CD4-positive, CD25-positive, alpha-beta regulatory T cell (primary cell): Measurements from ENCODE around the gene BABAM2. TPM values are rescaled to one million over a fixed set of nuclear protein-coding genes. Genes with fewer than 3 reads are reported as not detected.
A peak's percentile ranks its signal among the peaks of the same experiment; 100 is the strongest.

Source experiments
- ATAC-seq, 2 donors: fragments of 150-1000 bp; cut with Tn5 transposase; one replicate each; pipeline ENCODE4 v1.10.0; 2021; ENCODE audit warnings: low read depth in 2 of 2, moderate number of reproducible peaks in 2 of 2, moderate library complexity in 1 of 2
- DNase-seq, 3 donors: peaks; one replicate each; pipeline versions ENCODE4 v3.0.0 to v3.0.0-alpha.2; 2012 to 2022; ENCODE audit warnings: mixed read lengths in 1 of 3
- H3K27ac ChIP-seq: one replicate; pipeline ENCODE4 v1.7.0; 2013; ENCODE audit warnings: mild to moderate bottlenecking, low read length; ENCODE audit not compliant: insufficient read depth, poor library complexity, severe bottlenecking
- H3K27me3 ChIP-seq: one replicate; pipeline ENCODE4 v1.7.0; 2013; ENCODE audit warnings: low read length; ENCODE audit not compliant: control insufficient read depth, insufficient read depth
- H3K36me3 ChIP-seq: one replicate; pipeline ENCODE4 v1.7.0; 2013; ENCODE audit warnings: mild to moderate bottlenecking, low read length, moderate library complexity; ENCODE audit not compliant: control insufficient read depth, insufficient read depth
- H3K4me1 ChIP-seq: 2 replicates; pipeline ENCODE4 v1.7.0; 2013; ENCODE audit warnings: mild to moderate bottlenecking, low read length; ENCODE audit not compliant: insufficient read depth, control insufficient read depth, poor library complexity, severe bottlenecking
- H3K4me3 ChIP-seq: one replicate; pipeline ENCODE4 v1.7.0; 2013; ENCODE audit warnings: low read depth, mild to moderate bottlenecking, low read length, moderate library complexity
- H3K9me3 ChIP-seq, 2 experiments: 1 replicate in 1 of 2; 2 replicates in 1 of 2; pipeline ENCODE4 v1.7.0; 2013; ENCODE audit warnings: low read length in 2 of 2, mild to moderate bottlenecking in 1 of 2, moderate library complexity in 1 of 2; ENCODE audit not compliant: control insufficient read depth in 2 of 2
- H3K27ac Mint-ChIP-seq, 3 donors: one replicate each; pipeline ENCODE4 v1.8.0; 2020 to 2022; ENCODE audit warnings: mild to moderate bottlenecking in 3 of 3, mixed read lengths in 3 of 3, moderate library complexity in 2 of 3
- H3K27me3 Mint-ChIP-seq: one replicate; pipeline ENCODE4 v1.8.0; 2022; ENCODE audit warnings: mild to moderate bottlenecking, mixed read lengths
- H3K36me3 Mint-ChIP-seq: one replicate; pipeline ENCODE4 v1.8.0; 2020; ENCODE audit warnings: mixed read lengths
- H3K4me1 Mint-ChIP-seq, 4 donors: one replicate each; pipeline ENCODE4 v1.8.0; 2020 to 2022; ENCODE audit warnings: mixed read lengths in 4 of 4, mild to moderate bottlenecking in 1 of 4
- H3K4me3 Mint-ChIP-seq, 4 donors: one replicate each; pipeline ENCODE4 v1.8.0; 2020 to 2022; ENCODE audit warnings: mild to moderate bottlenecking in 4 of 4, mixed read lengths in 4 of 4, moderate library complexity in 3 of 4
- H3K9me3 Mint-ChIP-seq, 7 donors: one replicate each; pipeline ENCODE4 v1.8.0; 2020 to 2022; ENCODE audit warnings: mixed read lengths in 7 of 7, mild to moderate bottlenecking in 3 of 7, moderate library complexity in 2 of 7
- polyA plus RNA-seq, 4 donors: library from polyadenylated mRNA; unstranded; fragments of 300-500 nt; fragmentation: Illumina TruSeq; gene quantifications; one replicate each; pipeline ENCODE4 v1.2.3, GENCODE V29; 2021
- total RNA-seq: library from RNA; stranded (reverse); gene quantifications from one replicate; pipeline ENCODE4 v1.2.3, GENCODE V29; 2022

BABAM2 gene
- total and polyA plus RNA-seq, 5 donors from 2014 or later = 42.9 to 70.0 (median 58.5) TPM

DNA sequence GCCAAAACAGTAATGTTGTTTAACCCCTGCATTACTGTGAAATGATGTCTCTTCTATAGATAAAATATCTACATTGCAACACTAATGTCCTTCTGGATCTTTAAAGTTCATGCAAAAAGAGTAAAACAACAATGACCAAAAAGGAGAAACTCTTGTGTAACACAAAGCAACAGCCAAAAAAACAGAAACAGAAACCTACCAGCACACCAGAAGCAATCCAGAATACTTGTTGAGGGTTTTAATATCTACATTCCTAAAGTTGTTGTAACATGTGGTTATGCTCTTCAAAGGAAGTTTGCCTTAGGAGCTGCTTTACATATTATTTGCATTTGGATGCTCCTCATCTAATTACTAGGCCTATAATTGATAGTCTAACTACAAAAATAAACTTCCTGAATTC lies 157.2 kb downstream of the BABAM2 start:
- Histone ChIP-seq H3K27me3 (no peaks in the 10 kb centered on the region), H3K4me1 (no peaks in the 10 kb centered on the region), H3K4me3 (no peak overlapping the region), H3K36me3 (peaks cover 2% of the 10 kb centered on the region), H3K27ac (no peak overlapping the region), H3K9me3 (no peaks in the 10 kb centered on the region)
- H3K27me3 Mint-ChIP-seq = no peaks in the 10 kb centered on the region
- ATAC-seq = no peak
- no peaks in the 10 kb centered on the region for H3K9me3 Mint-ChIP-seq
- peaks cover 35% of the 10 kb centered on the region for H3K36me3 Mint-ChIP-seq
- no peak overlapping the region for H3K27ac Mint-ChIP-seq
- no peak for DNase-seq
- H3K4me3 Mint-ChIP-seq = no peak overlapping the region
- peaks cover 0 to 11% (median 4%) of the 10 kb centered on the region in 4 donors for H3K4me1 Mint-ChIP-seq

- H3K27ac Mint-ChIP-seq = no peak overlapping the region
- DNase-seq = no peak
- no peaks in the 10 kb centered on the region for H3K27me3 Mint-ChIP-seq
- H3K9me3 Mint-ChIP-seq = no peaks in the 10 kb centered on the region
- Histone ChIP-seq H3K27ac (no peak overlapping the region), H3K9me3 (no peaks in the 10 kb centered on the region), H3K27me3 (no peaks in the 10 kb centered on the region), H3K36me3 (peaks cover 2% of the 10 kb centered on the region), H3K4me3 (no peak overlapping the region), H3K4me1 (no peaks in the 10 kb centered on the region)
- no peak for ATAC-seq
- no peak overlapping the region for H3K4me3 Mint-ChIP-seq
- peaks cover 0 to 11% (median 4%) of the 10 kb centered on the region in 4 donors for H3K4me1 Mint-ChIP-seq
- peaks cover 35% of the 10 kb centered on the region for H3K36me3 Mint-ChIP-seq
Observed at GRCh38 chr2:28048341-28048740, 157.8 kb downstream of the BABAM2 start.

- H3K4me1 Mint-ChIP-seq = peaks cover 0 to 12% (median 7%) of the 10 kb centered on the region in 4 donors
- peaks cover 2% of the 10 kb centered on the region for H3K36me3 ChIP-seq
- H3K4me3 Mint-ChIP-seq = no peak overlapping the region
- no peaks in the 10 kb centered on the region for H3K9me3 Mint-ChIP-seq
- peak overlapping the region in 1 of 3 donors; percentile 37 for H3K27ac Mint-ChIP-seq
- H3K9me3 ChIP-seq = no peaks in the 10 kb centered on the region
- ATAC-seq = no peak
- no peak overlapping the region for H3K4me3 ChIP-seq
- no peaks in the 10 kb centered on the region for H3K4me1 ChIP-seq
- H3K36me3 Mint-ChIP-seq = peaks cover 32% of the 10 kb centered on the region
- H3K27ac ChIP-seq = no peak overlapping the region
- DNase-seq = no peak
- H3K27me3 Mint-ChIP-seq = no peaks in the 10 kb centered on the region
- no peaks in the 10 kb centered on the region for H3K27me3 ChIP-seq
Observed at GRCh38 chr2:28049416-28049815, 158.9 kb downstream of the BABAM2 start.

GRCh38 chr2:28049899-28050298 lies 159.4 kb downstream of the BABAM2 start:
- H3K4me3 ChIP-seq = no peak overlapping the region
- Mint-ChIP-seq H3K27ac (no peak overlapping the region), H3K27me3 (no peaks in the 10 kb centered on the region), H3K4me3 (no peak overlapping the region), H3K36me3 (peaks cover 36% of the 10 kb centered on the region), H3K4me1 (peaks cover 0 to 11% (median 8%) of the 10 kb centered on the region in 4 donors), H3K9me3 (no peaks in the 10 kb centered on the region)
- no peaks in the 10 kb centered on the region for H3K9me3 ChIP-seq
- H3K27ac ChIP-seq = no peak overlapping the region
- H3K4me1 ChIP-seq = no peaks in the 10 kb centered on the region
- H3K27me3 ChIP-seq = no peaks in the 10 kb centered on the region
- H3K36me3 ChIP-seq = peaks cover 2% of the 10 kb centered on the region
- no peak for ATAC-seq
- no peak for DNase-seq

GRCh38 chr2:28052691-28053090 lies 162.2 kb downstream of the BABAM2 start:
- Mint-ChIP-seq H3K27ac (peak overlapping the region in 2 of 3 donors; percentile 18 to 29), H3K4me3 (no peak overlapping the region)
- ATAC-seq = no peak

DNA sequence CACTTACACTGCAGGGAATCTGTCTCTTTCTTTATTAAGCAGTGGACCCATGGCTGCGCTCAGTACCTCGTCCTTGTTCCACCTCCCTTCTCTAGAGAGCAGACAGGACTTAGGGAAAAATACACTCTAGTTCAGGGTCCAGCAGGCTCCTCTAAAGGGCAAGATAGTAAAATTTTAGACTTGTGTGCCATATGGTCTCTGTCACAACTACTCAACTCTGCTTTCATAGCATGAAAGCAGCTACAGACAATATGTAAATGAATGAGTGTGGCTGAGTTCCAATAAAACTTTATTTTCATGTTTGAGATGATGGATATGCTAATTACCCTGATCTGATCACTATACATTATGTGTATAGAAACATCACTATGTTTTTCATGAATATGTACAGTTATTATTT lies 163.1 kb downstream of the BABAM2 start:
- Mint-ChIP-seq H3K9me3 (peaks cover 0 to 3% (median 0%) of the 10 kb centered on the region in 7 donors), H3K4me3 (no peak overlapping the region), H3K27me3 (no peaks in the 10 kb centered on the region), H3K4me1 (peaks cover 5 to 12% (median 7%) of the 10 kb centered on the region in 4 donors), H3K36me3 (peaks cover 25% of the 10 kb centered on the region), H3K27ac (no peak overlapping the region)
- no peak overlapping the region for H3K27ac ChIP-seq
- H3K27me3 ChIP-seq = no peaks in the 10 kb centered on the region
- no peaks in the 10 kb centered on the region for H3K4me1 ChIP-seq
- no peaks in the 10 kb centered on the region for H3K9me3 ChIP-seq
- H3K4me3 ChIP-seq = no peak overlapping the region
- ATAC-seq (no peak), DNase-seq (no peak)
- H3K36me3 ChIP-seq = peaks cover 2% of the 10 kb centered on the region

More at GRCh38 chr2:28052691-28053090, 162.2 kb downstream of the BABAM2 start:
- DNase-seq = no peak
- peaks cover 2% of the 10 kb centered on the region for H3K36me3 ChIP-seq
- no peak overlapping the region for H3K4me3 ChIP-seq
- no peaks in the 10 kb centered on the region for H3K9me3 ChIP-seq
- no peak overlapping the region for H3K27ac ChIP-seq
- H3K36me3 Mint-ChIP-seq = peaks cover 35% of the 10 kb centered on the region
- H3K9me3 Mint-ChIP-seq = peaks cover 0 to 3% (median 0%) of the 10 kb centered on the region in 7 donors
- H3K4me1 ChIP-seq = no peaks in the 10 kb centered on the region
- H3K27me3 ChIP-seq = no peaks in the 10 kb centered on the region
- H3K27me3 Mint-ChIP-seq = no peaks in the 10 kb centered on the region
- H3K4me1 Mint-ChIP-seq = peaks cover 5 to 12% (median 8%) of the 10 kb centered on the region in 4 donors

DNA sequence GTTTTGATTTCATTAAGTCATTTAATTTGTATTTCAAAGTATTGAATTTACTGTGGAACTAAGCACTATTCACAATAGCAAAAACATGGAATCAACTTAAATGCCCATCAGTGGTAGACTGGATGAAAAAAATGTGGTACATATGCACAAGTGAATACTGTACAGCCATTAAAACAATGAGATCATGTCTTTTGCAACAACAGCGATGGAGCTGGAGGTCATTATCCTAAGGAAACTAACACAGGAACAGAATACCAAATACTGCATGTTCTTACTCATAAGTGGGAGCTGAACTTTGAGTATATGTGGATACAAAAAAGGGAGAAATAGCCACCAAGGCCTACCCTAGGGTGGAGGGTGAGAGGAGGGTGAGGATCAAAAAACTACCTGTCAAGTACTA lies 164.4 kb downstream of the BABAM2 start:
- H3K27ac Mint-ChIP-seq = no peak overlapping the region
- peaks cover 18% of the 10 kb centered on the region for H3K36me3 Mint-ChIP-seq
- H3K4me3 ChIP-seq = no peak overlapping the region
- H3K9me3 ChIP-seq = no peaks in the 10 kb centered on the region
- H3K9me3 Mint-ChIP-seq = peaks cover 0 to 3% (median 0%) of the 10 kb centered on the region in 7 donors
- no peak overlapping the region for H3K4me3 Mint-ChIP-seq
- no peaks in the 10 kb centered on the region for H3K27me3 Mint-ChIP-seq
- DNase-seq (no peak), ATAC-seq (no peak)
- peaks cover 5 to 12% (median 7%) of the 10 kb centered on the region in 4 donors for H3K4me1 Mint-ChIP-seq
- no peaks in the 10 kb centered on the region for H3K27me3 ChIP-seq
- peaks cover 2% of the 10 kb centered on the region for H3K36me3 ChIP-seq
- H3K4me1 ChIP-seq = no peaks in the 10 kb centered on the region
- H3K27ac ChIP-seq = no peak overlapping the region

DNA sequence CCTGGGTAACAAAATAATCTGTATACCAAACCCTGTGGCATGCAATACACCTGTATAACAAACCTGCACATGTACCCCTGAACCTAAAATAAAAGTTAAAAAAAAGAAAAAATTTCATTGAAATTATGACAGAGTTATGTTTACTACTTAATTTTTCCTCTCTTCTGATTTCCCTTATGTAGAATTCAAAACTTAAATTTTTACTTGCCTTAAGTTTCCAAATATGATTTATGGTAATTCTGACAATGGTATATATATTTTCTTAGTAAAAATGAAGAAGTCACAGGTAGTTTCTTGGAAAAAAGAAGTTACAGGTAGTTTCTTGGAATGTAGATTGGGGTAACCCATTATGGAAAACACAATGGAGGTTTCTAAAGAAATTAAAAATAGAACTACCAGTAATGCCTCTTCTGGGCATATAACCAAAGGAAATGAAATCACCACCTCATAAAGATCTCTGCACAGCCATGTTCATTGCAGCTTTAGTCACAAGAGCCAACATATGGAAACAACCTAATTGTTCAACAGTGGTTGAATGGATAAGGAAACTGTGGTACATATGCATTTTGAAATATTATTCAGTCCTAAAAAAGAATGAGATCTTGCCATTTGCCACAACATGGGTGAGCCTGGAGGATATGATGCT lies 164.9 kb downstream of the BABAM2 start:
- H3K4me1 ChIP-seq = no peaks in the 10 kb centered on the region
- no peaks in the 10 kb centered on the region for H3K27me3 Mint-ChIP-seq
- DNase-seq (peak in 1 of 3 donors; percentile 71), ATAC-seq (peak; percentile 56 to 62)
- no peak overlapping the region for H3K27ac Mint-ChIP-seq
- peaks cover 0 to 3% (median 0%) of the 10 kb centered on the region in 7 donors for H3K9me3 Mint-ChIP-seq
- H3K36me3 ChIP-seq = peaks cover 2% of the 10 kb centered on the region
- peaks cover 5 to 12% (median 7%) of the 10 kb centered on the region in 4 donors for H3K4me1 Mint-ChIP-seq
- no peaks in the 10 kb centered on the region for H3K27me3 ChIP-seq
- no peaks in the 10 kb centered on the region for H3K9me3 ChIP-seq
- H3K27ac ChIP-seq = no peak overlapping the region
- H3K4me3 ChIP-seq = no peak overlapping the region
- H3K4me3 Mint-ChIP-seq = no peak overlapping the region
- peaks cover 18% of the 10 kb centered on the region for H3K36me3 Mint-ChIP-seq
